Measurements from ENCODE around the gene PALLD. TPM values are rescaled to one million over a fixed set of nuclear protein-coding genes. Genes with fewer than 3 reads are reported as not detected.
A peak's percentile ranks its signal among the peaks of the same experiment; 100 is the strongest.

The PALLD gene
- total and polyA plus RNA-seq, 2 experiments from 2014 or later = 157 to 178 TPM

DNA sequence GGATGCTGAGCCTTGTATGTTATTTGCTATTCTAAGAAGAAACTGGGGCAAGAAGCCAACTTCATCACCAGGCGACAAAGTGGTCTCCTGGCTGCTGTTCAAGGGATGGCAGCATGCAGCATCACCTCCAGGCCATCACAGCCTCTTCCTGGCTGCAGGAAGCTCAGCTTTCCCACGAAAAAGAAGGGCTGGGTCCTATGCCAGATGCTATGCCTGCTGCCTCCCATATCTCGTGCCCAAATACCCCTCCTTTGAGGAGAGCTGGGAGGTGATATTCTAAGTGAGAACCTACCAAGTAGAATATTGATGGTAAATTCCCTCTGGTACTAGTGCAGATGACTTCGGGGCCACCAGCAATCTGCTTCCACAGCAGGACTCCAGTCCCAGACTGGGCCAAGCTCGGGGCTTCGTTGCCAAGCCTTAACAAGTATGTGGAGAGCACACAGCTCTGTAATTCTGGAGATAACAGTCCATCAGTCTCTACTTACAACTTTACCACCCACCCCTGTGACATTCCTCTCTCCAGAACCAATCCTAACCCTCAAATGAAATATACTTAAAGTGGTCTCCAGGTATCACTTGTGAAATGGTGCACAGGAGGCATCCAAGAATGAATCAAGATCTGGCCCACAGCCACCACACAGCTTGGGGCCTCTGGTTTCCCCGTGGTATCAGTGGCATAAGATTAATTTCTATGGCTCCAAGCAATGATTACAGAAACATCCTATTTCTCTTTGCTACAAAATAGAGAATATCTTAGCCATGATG, 149.3 kb downstream of the PALLD start:
- DNase-seq (ENCODE audit: low read depth in 1 of 2, low spot score in 1 of 2) = no peak
- peaks cover 28% of the 10 kb centered on the region for H3K4me1 ChIP-seq (ENCODE audit: low read depth)
- TF ChIP-seq, protein P1, sequence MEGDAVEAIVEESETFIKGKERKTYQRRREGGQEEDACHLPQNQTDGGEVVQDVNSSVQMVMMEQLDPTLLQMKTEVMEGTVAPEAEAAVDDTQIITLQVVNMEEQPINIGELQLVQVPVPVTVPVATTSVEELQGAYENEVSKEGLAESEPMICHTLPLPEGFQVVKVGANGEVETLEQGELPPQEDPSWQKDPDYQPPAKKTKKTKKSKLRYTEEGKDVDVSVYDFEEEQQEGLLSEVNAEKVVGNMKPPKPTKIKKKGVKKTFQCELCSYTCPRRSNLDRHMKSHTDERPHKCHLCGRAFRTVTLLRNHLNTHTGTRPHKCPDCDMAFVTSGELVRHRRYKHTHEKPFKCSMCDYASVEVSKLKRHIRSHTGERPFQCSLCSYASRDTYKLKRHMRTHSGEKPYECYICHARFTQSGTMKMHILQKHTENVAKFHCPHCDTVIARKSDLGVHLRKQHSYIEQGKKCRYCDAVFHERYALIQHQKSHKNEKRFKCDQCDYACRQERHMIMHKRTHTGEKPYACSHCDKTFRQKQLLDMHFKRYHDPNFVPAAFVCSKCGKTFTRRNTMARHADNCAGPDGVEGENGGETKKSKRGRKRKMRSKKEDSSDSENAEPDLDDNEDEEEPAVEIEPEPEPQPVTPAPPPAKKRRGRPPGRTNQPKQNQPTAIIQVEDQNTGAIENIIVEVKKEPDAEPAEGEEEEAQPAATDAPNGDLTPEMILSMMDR (IDR thresholded peaks at IDR 0.05; ENCODE audit: low read depth, low read length) = no peak
- no peak overlapping the region for H3K27ac ChIP-seq
- H3K9me3 ChIP-seq (ENCODE audit: low read depth) = no peaks in the 10 kb centered on the region
- H3K27me3 ChIP-seq = no peaks in the 10 kb centered on the region
- H3K36me3 ChIP-seq = no peaks in the 10 kb centered on the region
- H3K4me3 ChIP-seq = no peak overlapping the region

DNA sequence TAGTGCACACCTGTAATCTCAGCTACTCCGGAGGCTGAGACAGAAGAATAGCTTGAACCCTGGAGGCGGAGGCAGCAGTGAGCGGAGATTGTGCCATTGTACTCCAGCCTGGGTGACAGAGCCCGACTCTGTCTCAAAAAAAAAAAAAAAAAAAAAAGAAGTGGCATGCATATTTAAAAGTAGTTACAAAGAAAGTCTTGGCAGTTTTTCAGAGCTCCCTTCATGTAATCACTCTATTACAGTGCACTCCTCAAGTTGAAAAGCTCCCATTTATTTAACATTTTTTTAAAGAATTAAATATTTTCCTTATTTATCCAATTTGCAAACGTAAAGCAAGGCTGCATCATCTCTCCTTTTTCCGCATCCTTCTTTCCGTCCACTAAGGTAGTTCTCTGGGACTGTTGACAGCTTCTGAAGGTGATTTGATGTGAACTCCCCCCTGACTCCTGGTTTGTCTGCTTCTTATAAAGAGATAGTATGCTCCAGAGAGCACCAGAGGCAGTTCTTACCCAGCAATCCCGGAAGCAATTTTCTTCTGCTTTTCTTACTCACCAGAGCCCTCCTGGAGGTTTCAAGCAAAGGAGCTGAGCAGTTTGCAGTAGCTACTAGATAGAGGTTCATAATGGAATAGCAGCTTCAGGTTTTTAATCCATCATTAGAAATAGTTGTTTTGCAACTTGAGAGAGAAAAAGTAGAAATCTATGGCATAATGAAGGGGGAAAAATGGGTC, 151.0 kb downstream of the PALLD start:
- Histone ChIP-seq H3K36me3 (no peaks in the 10 kb centered on the region), H3K9me3 (ENCODE audit: low read depth) (no peaks in the 10 kb centered on the region), H3K27me3 (no peaks in the 10 kb centered on the region), H3K4me1 (ENCODE audit: low read depth) (peaks cover 27% of the 10 kb centered on the region), H3K4me3 (no peak overlapping the region), H3K27ac (no peak overlapping the region)
- no peak for DNase-seq (ENCODE audit: low read depth in 1 of 2, low spot score in 1 of 2)
- TF ChIP-seq, protein P1 (IDR thresholded peaks at IDR 0.05; ENCODE audit: low read depth, low read length) = no peak

DNA sequence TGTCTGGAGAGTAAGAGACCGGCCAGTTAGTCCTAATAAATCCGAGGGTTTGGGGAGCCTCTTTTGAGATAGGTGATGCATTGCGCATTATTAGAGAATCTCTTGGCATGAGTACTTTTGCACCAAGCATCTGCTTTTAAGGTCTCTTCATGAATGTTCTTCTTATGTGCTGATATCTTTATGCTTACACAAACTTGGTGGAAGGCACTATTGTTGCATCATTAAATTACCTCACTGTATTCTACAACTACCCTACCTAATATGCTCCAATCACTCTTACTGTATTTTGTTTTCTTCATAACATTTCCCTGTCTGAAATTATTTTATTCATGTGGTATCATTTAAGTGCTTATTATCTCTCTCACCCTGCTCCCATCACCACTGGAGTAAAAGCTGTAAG, 151.6 kb downstream of the PALLD start:
- H3K27me3 ChIP-seq = no peaks in the 10 kb centered on the region
- H3K9me3 ChIP-seq (ENCODE audit: low read depth) = no peaks in the 10 kb centered on the region
- H3K4me1 ChIP-seq (ENCODE audit: low read depth) = peaks cover 20% of the 10 kb centered on the region
- no peaks in the 10 kb centered on the region for H3K36me3 ChIP-seq
- no peak for DNase-seq (ENCODE audit: low read depth in 1 of 2, low spot score in 1 of 2)
- TF ChIP-seq, protein P1 (IDR thresholded peaks at IDR 0.05; ENCODE audit: low read depth, low read length) = no peak
- H3K27ac ChIP-seq = no peak overlapping the region
- H3K4me3 ChIP-seq = no peak overlapping the region

DNA sequence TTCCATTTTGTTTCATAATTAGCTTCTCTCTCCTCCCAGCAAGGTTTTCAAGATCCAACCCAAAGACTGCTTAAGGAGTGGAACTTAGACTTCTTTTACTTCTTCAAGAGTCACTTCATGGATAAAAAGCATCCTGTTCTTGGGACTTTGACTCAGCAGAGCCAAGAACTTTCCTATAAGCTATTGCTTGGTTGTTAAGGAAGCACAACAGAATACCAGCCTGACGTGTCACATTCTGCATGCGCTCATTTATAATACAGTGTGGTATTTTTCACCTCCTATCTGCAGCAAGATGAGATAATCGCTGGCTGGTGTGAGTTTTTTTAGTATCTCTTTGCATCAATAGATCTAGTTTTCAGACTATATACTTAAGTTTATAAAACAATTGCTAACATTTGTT, 152.1 kb downstream of the PALLD start:
- Histone ChIP-seq H3K27me3 (no peaks in the 10 kb centered on the region), H3K36me3 (no peaks in the 10 kb centered on the region), H3K4me3 (no peak overlapping the region), H3K9me3 (ENCODE audit: low read depth) (no peaks in the 10 kb centered on the region), H3K4me1 (ENCODE audit: low read depth) (peaks cover 18% of the 10 kb centered on the region), H3K27ac (no peak overlapping the region)
- DNase-seq (ENCODE audit: low read depth in 1 of 2, low spot score in 1 of 2) = peak in 1 of 2 donors; percentile 69
- TF ChIP-seq, protein P1 (IDR thresholded peaks at IDR 0.05; ENCODE audit: low read depth, low read length) = no peak

DNA sequence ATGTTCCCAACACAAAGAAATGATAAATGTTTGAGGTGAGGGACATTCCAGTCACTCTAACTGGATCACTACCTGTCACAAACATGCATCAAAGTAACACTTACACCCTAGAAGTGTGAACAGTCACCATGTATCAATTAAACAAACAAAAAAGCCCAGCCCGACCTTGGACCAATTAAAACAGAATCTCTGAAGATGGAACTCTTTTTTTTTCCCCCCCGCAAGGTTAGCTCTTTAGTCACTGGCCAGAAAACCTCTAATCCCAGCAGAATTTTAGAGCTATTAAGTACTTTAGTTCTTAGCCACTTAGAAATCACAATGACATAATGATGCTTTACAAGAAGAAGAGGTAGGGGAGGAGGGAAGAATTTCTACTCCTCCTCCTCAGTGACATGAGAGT, 154.5 kb downstream of the PALLD start:
- DNase-seq (ENCODE audit: low read depth in 1 of 2, low spot score in 1 of 2) = no peak
- H3K36me3 ChIP-seq = no peaks in the 10 kb centered on the region
- TF ChIP-seq, protein P1 (IDR thresholded peaks at IDR 0.05; ENCODE audit: low read depth, low read length) = no peak

More for the DNA sequence above, 154.5 kb downstream of the PALLD start:
- no peaks in the 10 kb centered on the region for H3K9me3 ChIP-seq (ENCODE audit: low read depth)
- H3K4me3 ChIP-seq = no peak overlapping the region
- no peaks in the 10 kb centered on the region for H3K27me3 ChIP-seq
- peaks cover 14% of the 10 kb centered on the region for H3K4me1 ChIP-seq (ENCODE audit: low read depth)
- H3K27ac ChIP-seq = no peak overlapping the region

Data from cardiac muscle cell (in vitro differentiated cells and primary cell).